Measurements from ENCODE around the gene FBXO17. TPM values are rescaled to one million over a fixed set of nuclear protein-coding genes. Genes with fewer than 3 reads are reported as not detected.

FBXO17 gene
- total RNA-seq, 2 donors from 2014 or later: 1.7 to 1.9 TPM

GRCh38 chr19:38933544-38933943 is 42.0 kb downstream of the FBXO17 start:
- no peak overlapping the region for H3K9ac ChIP-seq (ENCODE audit: low read depth in 2 of 2, low read length in 2 of 2)
- H3K4me1 ChIP-seq: peaks cover 12% of the 10 kb centered on the region
- no peak for DNase-seq
- no peaks in the 10 kb centered on the region for H3K36me3 ChIP-seq
- H3K4me3 ChIP-seq: no peak overlapping the region
- intact Hi-C loops (cut with DNase I): no loop called here
- no peaks in the 10 kb centered on the region for H3K9me3 ChIP-seq
- H3K27me3 ChIP-seq: no peaks in the 10 kb centered on the region
- H3K27ac ChIP-seq: no peak overlapping the region
- TF ChIP-seq CTCF (IDR thresholded peaks at IDR 0.05): no peak

- no peak overlapping the region for H3K27ac ChIP-seq
- H3K9ac ChIP-seq (ENCODE audit: low read depth in 2 of 2, low read length in 2 of 2): no peak overlapping the region
- no peaks in the 10 kb centered on the region for H3K27me3 ChIP-seq
- no peak overlapping the region for H3K4me3 ChIP-seq
- intact Hi-C loops (cut with DNase I): no loop called here
- no peak for DNase-seq
- H3K4me1 ChIP-seq: peaks cover 12% of the 10 kb centered on the region
- H3K36me3 ChIP-seq: no peaks in the 10 kb centered on the region
- no peak for TF ChIP-seq CTCF (IDR thresholded peaks at IDR 0.05)
- H3K9me3 ChIP-seq: no peaks in the 10 kb centered on the region
These were observed 42.9 kb downstream of the FBXO17 start for GRCh38 chr19:38932425-38933179.

DNA sequence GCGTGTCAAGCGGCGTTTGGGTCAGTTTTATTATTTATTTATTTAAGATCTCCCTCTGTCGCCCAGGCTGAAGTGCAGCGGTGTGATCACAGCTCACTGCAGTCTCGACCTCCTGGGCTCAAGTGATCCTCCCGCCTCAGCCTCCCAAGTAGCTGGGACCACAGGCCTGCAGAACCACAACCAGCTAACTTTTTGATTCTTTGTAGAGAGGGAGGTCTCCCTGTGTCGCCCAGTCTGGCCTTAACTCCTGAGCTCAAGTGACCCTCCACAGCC is 44.1 kb downstream of the FBXO17 start:
- Histone ChIP-seq H3K4me1 (peaks cover 12% of the 10 kb centered on the region), H3K9ac (ENCODE audit: low read depth in 2 of 2, low read length in 2 of 2) (peak overlapping the region; percentile 86 to 95), H3K36me3 (no peaks in the 10 kb centered on the region), H3K4me3 (peak overlapping the region; percentile 76), H3K27me3 (no peaks in the 10 kb centered on the region), H3K9me3 (no peaks in the 10 kb centered on the region), H3K27ac (peak overlapping the region; percentile 88)
- TF ChIP-seq CTCF (IDR thresholded peaks at IDR 0.05): no peak
- DNase-seq: no peak
- intact Hi-C loops (cut with DNase I): no loop called here

- H3K36me3 ChIP-seq: no peaks in the 10 kb centered on the region
- TF ChIP-seq CTCF (IDR thresholded peaks at IDR 0.05): no peak
- intact Hi-C loops (cut with DNase I): no loop called here
These were observed 44.6 kb downstream of the FBXO17 start, which contains the start of gene MRPS12 for GRCh38 chr19:38930776-38931520. Gene MRPS12 (plus strand): TSS chr19:38930944. CDS start chr19:38931295, 351 bp downstream.

GRCh38 chr19:38929929-38930775 is 45.4 kb downstream of the FBXO17 start, which contains the start of gene SARS2:
Gene SARS2 (minus strand): TSS chr19:38930763. CDS start chr19:38930736, 27 bp downstream.
- H3K9ac ChIP-seq (ENCODE audit: low read depth in 2 of 2, low read length in 2 of 2): peak within 1 kb of the TSS; percentile 86 to 95
- H3K36me3 ChIP-seq: no peaks in the 10 kb centered on the region
- peaks cover 12% of the 10 kb centered on the region for H3K4me1 ChIP-seq
- H3K27me3 ChIP-seq: no peaks in the 10 kb centered on the region
- no peaks in the 10 kb centered on the region for H3K9me3 ChIP-seq
- H3K4me3 ChIP-seq: peak within 1 kb of the TSS; percentile 76
- peak; percentile 93 for DNase-seq
- peak; percentile 100 for TF ChIP-seq CTCF (IDR thresholded peaks at IDR 0.05)
- H3K27ac ChIP-seq: peak within 1 kb of the TSS; percentile 88
- intact Hi-C loops (cut with DNase I): loop anchor here (10.0 kb wide), 3 partner anchors 295 to 415 kb away; no protein-coding TSS in a partner anchor

More at GRCh38 chr19:38930776-38931520, 44.6 kb downstream of the FBXO17 start, which contains the start of gene MRPS12:
- H3K4me1 ChIP-seq: peaks cover 12% of the 10 kb centered on the region
- peak within 1 kb of the TSS; percentile 88 for H3K27ac ChIP-seq
- peak; percentile 99 for DNase-seq
- H3K27me3 ChIP-seq: no peaks in the 10 kb centered on the region
- H3K4me3 ChIP-seq: peak within 1 kb of the TSS; percentile 76
- H3K9ac ChIP-seq (ENCODE audit: low read depth in 2 of 2, low read length in 2 of 2): peak within 1 kb of the TSS; percentile 86 to 95
- H3K9me3 ChIP-seq: no peaks in the 10 kb centered on the region

Measured in colonic mucosa (tissue), 4 donors.